HAP-1 (cell line): ENCODE data around the gene SF3A1.

ENCODE experiments used
- DNase-seq, 2 experiments: peaks; one replicate each; pipeline ENCODE4 v3.0.0-alpha.2; 2016 to 2020; ENCODE audit warnings: low spot score in 2 of 2
- H3K27me3 ChIP-seq: fragments of 250-450 bp; sonication (Bioruptor Pico); 2 replicates; pipeline ENCODE4 v1.5.1; 2020; ENCODE audit warnings: low read depth, mild to moderate bottlenecking, moderate library complexity
- H3K36me3 ChIP-seq: fragments of 250-450 bp; sonication (Bioruptor Pico); replicated peaks from 2 replicates; pipeline ENCODE4 v1.5.1; 2020; ENCODE audit warnings: mild to moderate bottlenecking
- H3K4me1 ChIP-seq: fragments of 250-450 bp; sonication (Bioruptor Pico); 2 replicates; pipeline ENCODE4 v1.5.1; 2020; ENCODE audit warnings: mild to moderate bottlenecking
- H3K4me3 ChIP-seq: fragments of 250-450 bp; sonication (Bioruptor Pico); 2 replicates; pipeline ENCODE4 v1.5.1; 2020; ENCODE audit warnings: mild to moderate bottlenecking, moderate library complexity
- H3K9me3 ChIP-seq: fragments of 250-450 bp; sonication (Bioruptor Pico); 2 replicates; pipeline ENCODE4 v1.5.1; 2020; ENCODE audit warnings: mild to moderate bottlenecking, moderate library complexity
- in situ Hi-C: fragments of 300-500 bp; cut with MboI; formaldehyde crosslinking; loops from 3 replicates; pipeline ENCODE4 v1.14.3; 2020; ENCODE audit warnings: low sequenced_read_pairs, inconsistent platforms, mixed read lengths

SF3A1 gene

GRCh38 chr22:30332994-30333706 lies 23.5 kb downstream of the SF3A1 start:
- H3K36me3 ChIP-seq, result peaks cover 61% of the 10 kb centered on the region

GRCh38 chr22:30332551-30332950 lies 24.1 kb downstream of the SF3A1 start:
- H3K4me3 ChIP-seq, result no peak overlapping the region
- DNase-seq, result no peak
- H3K36me3 ChIP-seq, result peaks cover 55% of the 10 kb centered on the region
- no peaks in the 10 kb centered on the region for H3K9me3 ChIP-seq
- H3K27me3 ChIP-seq, result no peaks in the 10 kb centered on the region
- in situ Hi-C loops, result no loop called here
- H3K4me1 ChIP-seq, result no peaks in the 10 kb centered on the region

More at GRCh38 chr22:30332994-30333706, 23.5 kb downstream of the SF3A1 start:
- in situ Hi-C loops, result no loop called here
- no peaks in the 10 kb centered on the region for H3K27me3 ChIP-seq
- no peaks in the 10 kb centered on the region for H3K9me3 ChIP-seq
- no peak overlapping the region for H3K4me3 ChIP-seq
- H3K4me1 ChIP-seq, result no peaks in the 10 kb centered on the region
- no peak for DNase-seq

- Histone ChIP-seq H3K36me3 (peaks cover 17% of the 10 kb centered on the region), H3K4me1 (peaks cover 10% of the 10 kb centered on the region), H3K9me3 (no peaks in the 10 kb centered on the region), H3K4me3 (no peak overlapping the region), H3K27me3 (no peaks in the 10 kb centered on the region)
- DNase-seq, result no peak
- in situ Hi-C loops, result no loop called here
Observed at GRCh38 chr22:30328466-30329049, 28.1 kb downstream of the SF3A1 start.

GRCh38 chr22:30327864-30328345 lies 28.8 kb downstream of the SF3A1 start:
- H3K36me3 ChIP-seq, result peaks cover 11% of the 10 kb centered on the region
- no peaks in the 10 kb centered on the region for H3K27me3 ChIP-seq
- H3K4me3 ChIP-seq, result no peak overlapping the region
- in situ Hi-C loops, result no loop called here
- no peak for DNase-seq
- H3K4me1 ChIP-seq, result peaks cover 10% of the 10 kb centered on the region
- no peaks in the 10 kb centered on the region for H3K9me3 ChIP-seq

GRCh38 chr22:30326706-30327362 lies 29.9 kb downstream of the SF3A1 start, which contains the start of gene TBC1D10A:
Gene TBC1D10A, minus strand, starts transcription at chr22:30326941. Its CDS starts 60 bp downstream, at chr22:30326881.
- peaks cover 10% of the 10 kb centered on the region for H3K4me1 ChIP-seq
- in situ Hi-C loops, result no loop called here
- peak within 1 kb of the TSS; percentile 89 for H3K4me3 ChIP-seq
- H3K27me3 ChIP-seq, result no peaks in the 10 kb centered on the region
- no peaks in the 10 kb centered on the region for H3K9me3 ChIP-seq
- DNase-seq, result peak; percentile 92 to 94
- H3K36me3 ChIP-seq, result peaks cover 5% of the 10 kb centered on the region; the same call in 1 of the 2 replicates

- H3K27me3 ChIP-seq, result no peaks in the 10 kb centered on the region
- peak in 1 of 2 experiments; percentile 64 for DNase-seq
- in situ Hi-C loops, result no loop called here
- H3K4me3 ChIP-seq, result peak overlapping the region; percentile 89
- H3K9me3 ChIP-seq, result no peaks in the 10 kb centered on the region
- peaks cover 10% of the 10 kb centered on the region for H3K4me1 ChIP-seq
- H3K36me3 ChIP-seq, result peaks cover 3% of the 10 kb centered on the region; the same call in 1 of the 2 replicates
Observed at GRCh38 chr22:30326255-30326705, 30.4 kb downstream of the SF3A1 start.

GRCh38 chr22:30325724-30326254 lies 30.9 kb downstream of the SF3A1 start:
- Histone ChIP-seq H3K27me3 (no peaks in the 10 kb centered on the region), H3K4me1 (peaks cover 10% of the 10 kb centered on the region), H3K36me3 (peaks cover 3% of the 10 kb centered on the region), H3K4me3 (peak overlapping the region; percentile 89), H3K9me3 (no peaks in the 10 kb centered on the region)
- in situ Hi-C loops, result no loop called here
- no peak for DNase-seq

- peak overlapping the region; percentile 89 for H3K4me3 ChIP-seq
- no peaks in the 10 kb centered on the region for H3K9me3 ChIP-seq
- peaks cover 10% of the 10 kb centered on the region for H3K4me1 ChIP-seq
- in situ Hi-C loops, result no loop called here
- no peaks in the 10 kb centered on the region for H3K27me3 ChIP-seq
- peak; percentile 48 to 78 for DNase-seq
- H3K36me3 ChIP-seq, result no peaks in the 10 kb centered on the region; the same call in none of the 2 replicates
Observed at GRCh38 chr22:30325065-30325720, 31.5 kb downstream of the SF3A1 start.

GRCh38 chr22:30324014-30324730 lies 32.5 kb downstream of the SF3A1 start:
- no peak overlapping the region for H3K4me3 ChIP-seq

GRCh38 chr22:30323246-30323645 lies 33.4 kb downstream of the SF3A1 start:
- H3K4me1 ChIP-seq, result peaks cover 10% of the 10 kb centered on the region
- H3K4me3 ChIP-seq, result no peak overlapping the region
- in situ Hi-C loops, result no loop called here
- no peak for DNase-seq
- no peaks in the 10 kb centered on the region for H3K27me3 ChIP-seq
- no peaks in the 10 kb centered on the region; the same call in 1 of the 2 replicates for H3K36me3 ChIP-seq
- H3K9me3 ChIP-seq, result no peaks in the 10 kb centered on the region

More at GRCh38 chr22:30324014-30324730, 32.5 kb downstream of the SF3A1 start:
- no peak for DNase-seq
- Histone ChIP-seq H3K27me3 (no peaks in the 10 kb centered on the region), H3K36me3 (no peaks in the 10 kb centered on the region; the same call in 1 of the 2 replicates), H3K9me3 (no peaks in the 10 kb centered on the region), H3K4me1 (peaks cover 10% of the 10 kb centered on the region)
- in situ Hi-C loops, result no loop called here

- no peak for DNase-seq
- Histone ChIP-seq H3K27me3 (no peaks in the 10 kb centered on the region), H3K9me3 (no peaks in the 10 kb centered on the region), H3K4me1 (peaks cover 19% of the 10 kb centered on the region), H3K4me3 (no peak overlapping the region), H3K36me3 (no peaks in the 10 kb centered on the region; the same call in 1 of the 2 replicates)
- in situ Hi-C loops, result no loop called here
Observed at GRCh38 chr22:30321461-30321860, 35.2 kb downstream of the SF3A1 start.

GRCh38 chr22:30320021-30320556 lies 36.6 kb downstream of the SF3A1 start:
- no peaks in the 10 kb centered on the region; the same call in 1 of the 2 replicates for H3K36me3 ChIP-seq
- no peaks in the 10 kb centered on the region for H3K27me3 ChIP-seq
- H3K4me1 ChIP-seq, result peaks cover 12% of the 10 kb centered on the region
- H3K9me3 ChIP-seq, result no peaks in the 10 kb centered on the region
- H3K4me3 ChIP-seq, result no peak overlapping the region
- in situ Hi-C loops, result no loop called here
- no peak for DNase-seq
